Superior temporal gyrus (tissue), 1 donor: Measurements from ENCODE around the gene ZNF385D.
"Not testable (repeated sequence)": the region's sequence is repeated elsewhere in the genome, so short reads cannot be mapped to it uniquely, and the experiment has no call there.

Experiments
- DNase-seq: peaks from one replicate; pipeline ENCODE4 v3.0.0-alpha.2; 2016; ENCODE audit errors: extremely low spot score

ZNF385D gene

DNA sequence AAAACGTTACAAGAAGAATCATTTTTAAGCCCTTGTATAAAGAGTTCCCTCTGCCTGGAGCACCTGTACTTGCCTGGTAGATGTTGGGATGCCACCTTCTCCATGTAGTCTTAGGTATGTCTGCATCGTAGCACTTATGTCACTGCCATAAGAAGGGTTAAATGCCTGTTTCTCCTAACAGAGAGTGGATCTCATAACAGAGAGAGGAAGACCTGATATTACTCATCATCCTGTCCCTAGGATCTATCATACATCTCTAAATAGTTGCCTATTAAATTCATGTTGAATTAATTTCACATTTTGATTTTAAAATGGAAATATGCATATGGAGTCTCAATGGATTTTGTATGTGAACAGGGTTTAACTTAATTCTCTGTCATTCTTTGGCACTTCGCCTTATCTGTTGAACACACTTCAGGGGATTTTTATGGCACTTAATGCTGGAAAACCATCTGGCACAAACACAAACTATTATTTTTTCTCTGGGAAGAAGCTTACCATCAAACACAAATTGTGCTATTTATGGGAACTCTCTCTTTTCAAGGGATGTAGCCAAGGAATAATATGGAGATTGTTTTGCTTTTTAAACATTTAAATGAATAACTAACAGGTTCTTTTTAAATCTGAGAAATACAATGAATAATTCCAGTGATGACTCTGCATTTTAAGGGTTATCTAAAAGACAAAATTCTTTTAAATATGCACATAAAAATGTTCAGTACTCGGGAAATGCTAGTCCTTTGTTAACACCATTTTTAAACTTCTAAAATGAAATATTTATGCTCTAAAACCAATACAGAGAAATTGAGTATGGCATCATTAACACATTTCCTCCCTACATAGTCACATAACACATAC is 230.7 kb downstream of the ZNF385D start:
- no peak for DNase-seq

DNA sequence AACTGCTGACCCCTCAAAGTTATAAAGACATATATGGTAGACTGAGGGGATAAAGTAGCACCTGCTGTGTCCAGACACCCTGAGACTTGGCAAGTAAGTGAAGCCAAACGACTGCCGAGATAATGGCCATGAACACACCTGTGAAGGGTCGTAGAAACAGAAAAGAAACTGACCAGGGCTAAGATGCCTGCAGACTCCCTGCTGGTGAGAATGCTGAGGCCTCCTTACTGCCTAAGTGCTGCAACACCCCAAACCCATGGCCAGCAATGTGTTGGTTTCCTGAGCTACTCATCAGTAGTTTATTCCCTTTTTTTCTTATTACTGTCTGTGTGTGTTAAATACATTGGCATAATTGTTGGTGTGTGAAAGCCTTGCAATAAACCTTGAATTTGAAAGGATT is 233.8 kb downstream of the ZNF385D start:
- DNase-seq = no peak

- DNase-seq = no peak
Observed at GRCh38 chr3:21515417-21515816, 235.6 kb downstream of the ZNF385D start.

- no peak for DNase-seq
Observed at GRCh38 chr3:21509731-21510470, 241.1 kb downstream of the ZNF385D start.

GRCh38 chr3:21508246-21508645 is 242.8 kb downstream of the ZNF385D start:
- DNase-seq = no peak

DNA sequence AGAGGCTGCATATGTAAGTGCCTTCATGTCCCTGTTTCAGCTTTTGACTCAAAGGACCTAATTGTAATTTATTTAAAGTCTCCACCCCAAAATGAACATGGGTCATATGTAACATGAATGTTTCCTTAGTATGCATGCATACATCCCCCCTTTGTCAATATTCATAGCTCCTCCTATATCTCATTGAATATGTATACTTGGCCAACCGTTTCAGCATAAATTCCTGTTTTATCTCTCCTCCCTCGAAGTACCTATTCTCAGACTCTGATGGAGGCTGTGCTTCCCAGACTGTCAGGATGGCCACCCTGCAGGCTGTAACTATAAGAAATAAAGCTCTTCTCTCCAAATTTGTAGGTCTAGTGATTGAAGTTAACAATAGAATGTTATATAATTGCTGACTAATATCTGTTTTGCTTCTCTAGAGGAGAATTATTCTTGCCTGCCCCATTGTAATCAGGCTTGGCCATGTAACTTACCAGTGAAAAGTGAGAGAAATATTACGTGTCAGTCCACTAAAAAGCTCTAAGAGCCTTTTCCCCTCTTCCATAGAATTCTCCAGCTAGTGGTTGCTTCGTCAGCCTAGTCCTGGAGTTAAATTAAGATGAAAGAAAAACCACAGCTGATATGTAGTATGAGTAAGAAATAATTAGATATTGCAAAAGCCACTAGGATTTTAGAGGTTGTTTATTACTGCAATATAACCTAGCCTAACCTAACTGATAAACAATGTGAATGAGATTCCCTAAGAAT is 245.1 kb downstream of the ZNF385D start:
- DNase-seq = no peak

DNA sequence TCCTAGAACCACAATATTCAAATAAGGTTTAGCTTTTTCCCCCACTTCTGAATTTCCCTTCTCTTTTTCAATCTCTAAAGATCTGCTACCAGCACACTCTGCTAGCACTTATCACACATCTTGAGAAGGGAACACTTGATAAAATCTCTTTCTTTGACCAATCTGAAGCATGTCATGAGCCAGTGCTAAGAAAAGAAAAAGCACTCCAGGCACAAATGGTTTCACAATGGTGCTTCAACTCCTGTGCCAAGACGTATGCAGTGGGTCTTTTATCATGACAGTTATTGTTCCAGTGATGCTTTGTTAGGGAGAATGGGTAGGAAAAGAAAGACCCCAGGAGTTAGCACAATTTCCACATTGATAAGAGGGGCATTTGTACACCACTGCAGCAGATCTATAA is 248.4 kb downstream of the ZNF385D start:
- no peak for DNase-seq

DNA sequence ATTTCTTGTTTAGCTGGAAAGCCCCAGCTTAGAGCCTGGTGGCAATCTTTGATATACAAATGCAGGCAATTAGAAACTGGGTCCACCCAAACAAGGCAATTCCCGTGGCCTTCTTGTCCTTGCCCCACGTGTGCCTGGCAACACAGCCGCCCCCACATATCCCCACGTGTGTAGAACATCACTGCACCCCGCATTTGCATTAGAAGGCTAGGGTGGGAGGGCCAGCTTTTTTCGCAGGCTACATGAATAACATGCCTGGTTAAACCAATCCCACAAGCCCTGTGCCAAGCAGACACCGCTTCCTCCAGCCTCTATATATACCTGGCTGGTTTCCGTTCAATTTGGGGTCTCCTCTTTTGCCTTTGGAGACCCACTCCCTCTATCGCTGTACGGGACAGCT is 250.2 kb downstream of the ZNF385D start:
- no peak for DNase-seq

- not testable (repeated sequence) for DNase-seq
Observed at GRCh38 chr3:21490671-21491070, 260.3 kb downstream of the ZNF385D start.

- no peak for DNase-seq
Observed at GRCh38 chr3:21487520-21487919, 263.5 kb downstream of the ZNF385D start.

GRCh38 chr3:21486024-21486935 is 264.7 kb downstream of the ZNF385D start:
- not testable (repeated sequence) for DNase-seq

DNA sequence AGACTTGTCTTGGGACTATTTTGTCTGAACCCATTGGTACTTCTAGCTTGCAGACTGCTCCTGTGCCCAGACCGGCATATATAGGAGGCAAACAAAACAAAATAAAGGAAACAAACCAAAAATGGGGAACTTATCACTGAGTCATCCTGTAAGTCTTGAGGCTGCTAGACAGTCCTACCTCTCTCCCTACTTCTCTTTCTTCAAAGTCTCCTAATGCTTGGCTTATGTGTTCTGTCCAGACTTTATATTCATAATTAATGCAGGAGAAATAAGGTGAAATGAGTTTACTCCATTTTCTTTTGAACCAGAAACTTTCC is 266.2 kb downstream of the ZNF385D start:
- DNase-seq = no peak

DNA sequence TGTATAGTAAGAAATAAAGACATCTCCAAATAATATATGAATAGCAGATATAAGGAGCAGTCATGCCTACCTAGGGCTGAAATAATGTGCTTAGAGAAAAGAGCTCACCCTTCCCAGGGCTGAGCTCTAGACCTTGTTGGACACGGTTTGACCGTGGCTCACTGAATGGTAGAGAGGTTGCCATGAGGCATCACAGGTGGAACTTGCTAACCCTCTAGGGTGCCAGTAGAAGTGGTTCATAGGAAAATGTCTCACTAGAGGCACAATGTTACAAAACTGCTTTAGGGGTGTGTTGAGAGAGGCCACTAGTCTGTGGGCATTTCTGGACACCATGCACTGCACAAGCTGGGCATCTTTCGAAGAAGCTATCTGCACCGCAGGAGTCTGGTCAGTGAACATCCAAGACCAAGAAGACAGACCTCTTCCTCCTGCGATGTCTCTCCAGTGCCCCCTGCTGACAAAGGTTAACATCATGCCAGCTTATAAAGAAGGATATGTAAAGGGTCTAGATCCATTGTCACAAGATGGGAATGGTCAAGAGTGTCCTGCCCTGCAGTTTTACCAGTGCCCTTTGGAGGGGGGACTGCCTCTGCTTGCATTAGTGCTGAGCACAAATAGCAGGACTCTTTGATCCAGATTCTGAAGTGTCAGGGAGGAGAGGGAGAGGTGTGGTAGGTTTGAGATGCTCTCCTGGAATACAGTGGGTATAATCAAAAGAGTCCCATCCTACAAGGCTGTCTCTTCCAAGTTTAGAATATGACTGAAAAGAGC is 266.8 kb downstream of the ZNF385D start:
- DNase-seq = peak; percentile 80

- DNase-seq = no peak
Observed at GRCh38 chr3:21481991-21482390, 269.0 kb downstream of the ZNF385D start.

GRCh38 chr3:21477541-21478288 is 273.3 kb downstream of the ZNF385D start:
- no peak for DNase-seq

DNA sequence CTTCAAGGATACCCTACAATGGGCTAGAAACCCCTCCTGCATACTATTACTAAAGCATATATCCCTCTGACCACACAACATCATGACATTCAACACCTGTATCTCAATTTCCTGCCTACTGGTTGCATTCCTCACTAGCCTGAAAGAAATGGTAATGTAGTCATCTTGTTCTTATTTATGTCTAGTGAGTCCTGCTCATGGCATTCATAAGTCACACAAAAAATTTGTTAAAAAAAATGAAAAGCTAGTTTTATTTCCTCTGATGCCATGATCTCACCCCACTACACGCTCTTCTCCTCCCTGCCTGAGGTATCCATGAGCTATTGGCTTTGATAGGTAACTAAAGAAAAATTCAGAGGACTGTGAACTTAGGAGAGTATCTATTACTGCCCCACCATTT is 284.5 kb downstream of the ZNF385D start:
- DNase-seq = no peak

GRCh38 chr3:21464746-21465145 is 286.3 kb downstream of the ZNF385D start:
- no peak for DNase-seq

- DNase-seq = no peak
Observed at GRCh38 chr3:21463319-21463718, 287.7 kb downstream of the ZNF385D start.

- no peak for DNase-seq
Observed at GRCh38 chr3:21462141-21462540, 288.9 kb downstream of the ZNF385D start.

GRCh38 chr3:21457084-21457483 is 293.9 kb downstream of the ZNF385D start:
- DNase-seq = no peak
